Endothelial cell (in vitro differentiated cells): ENCODE measurements around the gene ERCC6. TPM values are rescaled to one million over a fixed set of nuclear protein-coding genes. Genes with fewer than 3 reads are reported as not detected.

Source experiments
- DNase-seq: peaks from one replicate; pipeline ENCODE4 v3.0.0; 2021; ENCODE audit warnings: low spot score
- H3K27ac Mint-ChIP-seq: one replicate; pipeline ENCODE4 v1.8.0; 2021; ENCODE audit warnings: mixed read lengths, inconsistent platforms; ENCODE audit not compliant: unreplicated experiment
- H3K27me3 Mint-ChIP-seq: one replicate; pipeline ENCODE4 v1.8.0; 2021; ENCODE audit warnings: mild to moderate bottlenecking, moderate library complexity, mixed read lengths, inconsistent platforms; ENCODE audit not compliant: unreplicated experiment
- H3K36me3 Mint-ChIP-seq: one replicate; pipeline ENCODE4 v1.8.0; 2021; ENCODE audit warnings: mild to moderate bottlenecking, low read depth, mixed read lengths, inconsistent platforms; ENCODE audit not compliant: unreplicated experiment
- H3K4me1 Mint-ChIP-seq: one replicate; pipeline ENCODE4 v1.8.0; 2021; ENCODE audit warnings: mild to moderate bottlenecking, mixed read lengths, inconsistent platforms; ENCODE audit not compliant: unreplicated experiment
- H3K4me3 Mint-ChIP-seq: one replicate; pipeline ENCODE4 v1.8.0; 2021; ENCODE audit warnings: mild to moderate bottlenecking, mixed read lengths, inconsistent platforms; ENCODE audit not compliant: unreplicated experiment
- H3K9me3 Mint-ChIP-seq: one replicate; pipeline ENCODE4 v1.8.0; 2021; ENCODE audit warnings: mixed read lengths, inconsistent platforms; ENCODE audit not compliant: unreplicated experiment
- CTCF ChIP-seq: fragments of 200-600 bp; sonication (generic); IDR thresholded peaks from one replicate; pipeline ENCODE4 v1.5.0; 2021; ENCODE audit warnings: antibody characterized with exemption; ENCODE audit not compliant: unreplicated experiment
- total RNA-seq: library from RNA; stranded (reverse); fragmentation: NEBNext Ultra II Directional; extraction: Animal tissue kit (Norgen Biotek cat#: 25700); gene quantifications from one replicate; pipeline ENCODE4 v1.2.1, GENCODE V29; 2021; ENCODE audit not compliant: unreplicated experiment

The ERCC6 gene
- total RNA-seq, 1 donor from 2014 or later, result 25.8 TPM

GRCh38 chr10:49505076-49505475, 33.8 kb downstream of the ERCC6 start:
- TF ChIP-seq CTCF, result no peak
- no peaks in the 10 kb centered on the region for H3K9me3 Mint-ChIP-seq
- no peak overlapping the region for H3K4me3 Mint-ChIP-seq
- no peaks in the 10 kb centered on the region for H3K27me3 Mint-ChIP-seq
- no peaks in the 10 kb centered on the region for H3K36me3 Mint-ChIP-seq
- no peak overlapping the region for H3K27ac Mint-ChIP-seq
- no peaks in the 10 kb centered on the region for H3K4me1 Mint-ChIP-seq
- DNase-seq, result no peak

- H3K27me3 Mint-ChIP-seq, result no peaks in the 10 kb centered on the region
- no peaks in the 10 kb centered on the region for H3K36me3 Mint-ChIP-seq
- H3K4me3 Mint-ChIP-seq, result no peak overlapping the region
These were observed 34.4 kb downstream of the ERCC6 start for GRCh38 chr10:49504528-49504927.

GRCh38 chr10:49502358-49502757, 36.6 kb downstream of the ERCC6 start:
- H3K27ac Mint-ChIP-seq, result no peak overlapping the region
- no peaks in the 10 kb centered on the region for H3K4me1 Mint-ChIP-seq
- no peak overlapping the region for H3K4me3 Mint-ChIP-seq
- no peak for DNase-seq
- TF ChIP-seq CTCF, result no peak
- no peaks in the 10 kb centered on the region for H3K36me3 Mint-ChIP-seq
- H3K9me3 Mint-ChIP-seq, result no peaks in the 10 kb centered on the region
- H3K27me3 Mint-ChIP-seq, result no peaks in the 10 kb centered on the region

More at GRCh38 chr10:49504528-49504927, 34.4 kb downstream of the ERCC6 start:
- DNase-seq, result no peak
- no peak for TF ChIP-seq CTCF
- H3K9me3 Mint-ChIP-seq, result no peaks in the 10 kb centered on the region
- no peak overlapping the region for H3K27ac Mint-ChIP-seq
- no peaks in the 10 kb centered on the region for H3K4me1 Mint-ChIP-seq

- TF ChIP-seq CTCF, result no peak
- no peak for DNase-seq
- no peaks in the 10 kb centered on the region for H3K4me1 Mint-ChIP-seq
- no peaks in the 10 kb centered on the region for H3K27me3 Mint-ChIP-seq
- no peaks in the 10 kb centered on the region for H3K9me3 Mint-ChIP-seq
- H3K36me3 Mint-ChIP-seq, result peaks cover 6% of the 10 kb centered on the region
- no peak overlapping the region for H3K4me3 Mint-ChIP-seq
- no peak overlapping the region for H3K27ac Mint-ChIP-seq
These were observed 38.5 kb downstream of the ERCC6 start for GRCh38 chr10:49500412-49500811.

GRCh38 chr10:49499305-49499851, 39.5 kb downstream of the ERCC6 start:
- no peaks in the 10 kb centered on the region for H3K9me3 Mint-ChIP-seq
- no peaks in the 10 kb centered on the region for H3K4me1 Mint-ChIP-seq
- no peak overlapping the region for H3K4me3 Mint-ChIP-seq
- H3K36me3 Mint-ChIP-seq, result peaks cover 6% of the 10 kb centered on the region
- H3K27ac Mint-ChIP-seq, result no peak overlapping the region
- DNase-seq, result no peak
- no peak for TF ChIP-seq CTCF
- H3K27me3 Mint-ChIP-seq, result no peaks in the 10 kb centered on the region
